ENCODE data around the gene CCNL1.

GRCh38 chr3:157127268-157127667, 32.7 kb downstream of the CCNL1 start:
- TF ChIP-seq GATA2 (IDR thresholded peaks at IDR 0.05; ENCODE audit: low read depth, low read length), result no peak
- no peak for TF ChIP-seq GATA3 (IDR thresholded peaks at IDR 0.05; ENCODE audit: low read depth, low read length)

All from SH-SY5Y (cell line).